Pancreas (tissue), 10 donors: Measurements from ENCODE around the gene FTO. TPM values are rescaled to one million over a fixed set of nuclear protein-coding genes. Genes with fewer than 3 reads are reported as not detected.

Experiments
- ATAC-seq, 4 donors: fragments of 200-7000 bp; cut with Tn5 transposase; one replicate each; pipeline versions ENCODE4 v1.8.0 to v1.9.1; 2020; ENCODE audit warnings: mild to moderate bottlenecking in 4 of 4, moderate library complexity in 4 of 4
- DNase-seq, 6 donors: peaks; one replicate each; pipeline ENCODE4 v3.0.0-alpha.2; 2020
- FAIRE-seq: peaks from 2 replicates; lab custom pipeline; 2012; peaks lifted over from hg19 to GRCh38; lab: Jason Lieb, UNC
- H3K27ac ChIP-seq, 4 donors: fragments of 200-600 bp; sonication (generic); 1 replicate in 3 of 4; 2 replicates in 1 of 4; pipeline versions ENCODE4 v1.5.0 to v1.8.0; 2020
- H3K27me3 ChIP-seq, 4 donors: fragments of 200-600 bp; one replicate each; pipeline ENCODE4 v1.8.0; 2021
- H3K36me3 ChIP-seq, 3 donors: fragments of 200-600 bp; sonication (generic) in 1 of 3; one replicate each; pipeline versions ENCODE4 v1.5.0 to v1.8.0; 2020 to 2021
- H3K4me1 ChIP-seq, 3 donors: fragments of 200-600 bp; one replicate each; pipeline ENCODE4 v1.8.0; 2021
- H3K4me3 ChIP-seq, 4 donors: fragments of 200-600 bp; sonication (generic) in 2 of 4; one replicate each; pipeline versions ENCODE4 v1.5.0 to v1.8.0; 2020 to 2021
- H3K9me3 ChIP-seq, 4 donors: fragments of 200-600 bp; one replicate each; pipeline ENCODE4 v1.8.0; 2021
- WGBS, 2 donors: extraction: QIAGEN DNeasy Blood & Tissue Kit; methylation state at CpG; one replicate each; pipeline ENCODE4 v1.1.7; 2013; 5-methylcytosine and 5-hydroxymethylcytosine counted together
- intact Hi-C, 3 donors: fragments of 100-400 bp; cut with DNase I; formaldehyde crosslinking; loops; one replicate each; pipeline versions ENCODE4 v1.11.1 to v1.14.2; 2022
- polyA plus RNA-seq, 2 donors: library from polyadenylated mRNA; stranded (reverse); fragments of 200-250 nt; gene quantifications; one replicate each; pipeline ENCODE4 v1.2.3, GENCODE V29; 2013
- total RNA-seq, 6 donors: library from RNA; stranded (reverse); fragmentation: NEBNext Ultra II Directional in 4 of 6; extraction: Animal tissue kit (Norgen Biotek cat#: 25700) in 4 of 6; gene quantifications; one replicate each; pipeline versions ENCODE4 v1.2.1 to v1.2.4, GENCODE V29; 2021 to 2023
- TF ChIP-seq, protein P1 (sequence below), 4 donors: fragments of 200-600 bp; sonication (generic) in 3 of 4; IDR thresholded peaks; one replicate each; pipeline versions ENCODE4 v1.5.0 to v1.8.0; 2021; ENCODE audit warnings: antibody characterized with exemption in 4 of 4
- donor health status: healthy with polysubstance abuse.
- donor health status: DM: no; HTN: no; CAD: no; lungs with moderate emphysema.
- donor health status: DM: no; HTN: no; CAD: no.
- donor health status: control.
- donor health status: control.
- donor health status: Bipolar disorder and iron deficiency.
- donor health status: DM: yes; HTN: yes; CAD: no.
- donor health status: DM: no; HTN: no; CAD: no.
- donor health status: DM: no; HTN: no; CAD: no.
- donor health status: DM: yes; HTN: yes; CAD: no.

Gene FTO
- total and polyA plus RNA-seq, 8 donors, result 7.6 to 45.0 (median 31.7) TPM

DNA sequence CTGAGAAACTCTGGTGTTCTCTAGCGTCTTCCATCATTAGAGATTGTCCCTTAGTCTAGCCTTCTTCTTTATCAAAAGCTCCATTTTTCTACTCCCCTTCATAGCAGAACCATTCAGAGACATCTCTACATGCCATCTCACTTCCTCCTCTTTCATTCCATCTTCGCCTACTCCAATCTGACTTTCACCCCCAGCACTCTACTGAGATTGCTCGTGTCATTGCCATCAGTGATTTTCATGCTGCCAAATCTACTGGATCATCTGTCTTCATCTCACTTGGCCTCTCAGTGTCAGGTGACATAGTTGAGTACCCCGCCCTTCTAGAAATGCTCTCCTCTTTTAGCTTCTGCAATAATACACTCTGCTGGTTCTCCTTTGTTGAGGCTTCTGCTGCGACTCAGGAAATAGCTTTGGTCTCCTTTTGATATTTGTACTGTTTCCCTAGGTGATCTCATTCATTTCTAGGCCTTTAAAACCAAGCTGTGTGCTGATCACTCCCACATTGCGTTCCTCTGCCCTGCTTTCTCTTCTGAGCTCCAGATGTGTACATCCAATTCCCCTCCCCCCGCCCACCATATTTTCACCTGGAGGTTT is 119.1 kb downstream of the FTO start:
- H3K36me3 ChIP-seq, result no peaks in the 10 kb centered on the region
- H3K4me1 ChIP-seq, result peaks cover 11 to 32% (median 23%) of the 10 kb centered on the region in 3 donors
- H3K27me3 ChIP-seq, result no peaks in the 10 kb centered on the region
- intact Hi-C loops, result no loop called here
- H3K4me3 ChIP-seq, result no peak overlapping the region
- ATAC-seq, result no peak
- WGBS, 2 donors, result 94 to 95% methylated on average over 7 of the region's 7 CpGs
- no peak for DNase-seq
- H3K27ac ChIP-seq, result no peak overlapping the region
- FAIRE-seq, result no peak
- H3K9me3 ChIP-seq, result no peaks in the 10 kb centered on the region
- TF ChIP-seq, protein P1, sequence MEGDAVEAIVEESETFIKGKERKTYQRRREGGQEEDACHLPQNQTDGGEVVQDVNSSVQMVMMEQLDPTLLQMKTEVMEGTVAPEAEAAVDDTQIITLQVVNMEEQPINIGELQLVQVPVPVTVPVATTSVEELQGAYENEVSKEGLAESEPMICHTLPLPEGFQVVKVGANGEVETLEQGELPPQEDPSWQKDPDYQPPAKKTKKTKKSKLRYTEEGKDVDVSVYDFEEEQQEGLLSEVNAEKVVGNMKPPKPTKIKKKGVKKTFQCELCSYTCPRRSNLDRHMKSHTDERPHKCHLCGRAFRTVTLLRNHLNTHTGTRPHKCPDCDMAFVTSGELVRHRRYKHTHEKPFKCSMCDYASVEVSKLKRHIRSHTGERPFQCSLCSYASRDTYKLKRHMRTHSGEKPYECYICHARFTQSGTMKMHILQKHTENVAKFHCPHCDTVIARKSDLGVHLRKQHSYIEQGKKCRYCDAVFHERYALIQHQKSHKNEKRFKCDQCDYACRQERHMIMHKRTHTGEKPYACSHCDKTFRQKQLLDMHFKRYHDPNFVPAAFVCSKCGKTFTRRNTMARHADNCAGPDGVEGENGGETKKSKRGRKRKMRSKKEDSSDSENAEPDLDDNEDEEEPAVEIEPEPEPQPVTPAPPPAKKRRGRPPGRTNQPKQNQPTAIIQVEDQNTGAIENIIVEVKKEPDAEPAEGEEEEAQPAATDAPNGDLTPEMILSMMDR (IDR thresholded peaks at IDR 0.05), result no peak

DNA sequence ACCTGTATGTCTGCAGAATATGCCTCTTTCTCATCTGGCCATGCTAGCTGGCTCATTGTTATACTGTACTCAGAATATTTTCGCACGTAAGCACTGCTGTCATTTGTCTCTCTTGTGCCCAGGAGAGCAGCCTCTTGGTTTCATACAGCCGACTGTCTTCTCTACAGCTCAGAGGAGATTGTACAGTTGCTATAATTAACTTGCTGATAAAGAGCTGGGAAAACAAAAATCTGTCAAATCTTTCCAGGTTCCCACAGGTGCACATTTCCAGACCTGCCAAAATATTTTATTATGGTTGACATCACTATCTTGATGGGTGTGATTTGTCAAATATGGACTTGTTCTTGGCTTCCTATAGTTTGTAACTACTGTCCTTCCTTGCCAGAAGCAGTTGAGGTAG is 122.7 kb downstream of the FTO start:
- Histone ChIP-seq H3K27me3 (no peaks in the 10 kb centered on the region), H3K27ac (peak overlapping the region in 1 of 4 donors; percentile 58), H3K4me3 (no peak overlapping the region), H3K36me3 (no peaks in the 10 kb centered on the region), H3K9me3 (no peaks in the 10 kb centered on the region), H3K4me1 (peaks cover 19 to 41% (median 33%) of the 10 kb centered on the region in 3 donors)
- WGBS, 2 donors, result 7 to 17% methylated on average over 3 of the region's 3 CpGs
- DNase-seq (peak in 3 of 6 donors; percentile 16 to 21 (median 18)), ATAC-seq (peak; percentile 78 to 89 (median 84)), FAIRE-seq (no peak)
- TF ChIP-seq, protein P1 (IDR thresholded peaks at IDR 0.05), result no peak
- intact Hi-C loops, result no loop called here

DNA sequence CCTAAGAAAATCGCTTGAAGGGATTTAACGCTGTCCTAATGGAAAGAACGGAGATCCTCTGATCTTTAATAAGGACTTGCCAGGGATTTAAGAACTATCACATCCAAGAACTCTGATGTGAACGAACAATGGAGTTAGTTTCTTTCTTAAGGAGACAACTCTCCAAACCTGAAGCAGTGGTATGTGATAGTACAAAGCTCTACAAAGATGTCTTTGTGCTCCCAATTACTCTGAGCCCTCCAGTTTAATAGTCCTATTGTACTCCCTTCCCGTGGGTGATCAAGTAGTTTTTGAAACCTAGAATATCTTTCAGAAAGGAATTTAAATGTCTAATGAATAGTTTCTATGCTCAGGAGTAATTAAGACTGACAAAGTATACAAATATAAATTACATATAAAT is 123.8 kb downstream of the FTO start:
- H3K27me3 ChIP-seq, result no peaks in the 10 kb centered on the region
- no peaks in the 10 kb centered on the region for H3K36me3 ChIP-seq
- H3K9me3 ChIP-seq, result no peaks in the 10 kb centered on the region
- TF ChIP-seq, protein P1 (IDR thresholded peaks at IDR 0.05), result no peak
- H3K4me3 ChIP-seq, result no peak overlapping the region
- peaks cover 19 to 41% (median 33%) of the 10 kb centered on the region in 3 donors for H3K4me1 ChIP-seq
- ATAC-seq (no peak), DNase-seq (no peak), FAIRE-seq (no peak)
- peak overlapping the region in 2 of 4 donors; percentile 14 to 58 for H3K27ac ChIP-seq
- 66 to 73% methylated on average over 5 of the region's 5 CpGs for WGBS, 2 donors
- intact Hi-C loops, result no loop called here

DNA sequence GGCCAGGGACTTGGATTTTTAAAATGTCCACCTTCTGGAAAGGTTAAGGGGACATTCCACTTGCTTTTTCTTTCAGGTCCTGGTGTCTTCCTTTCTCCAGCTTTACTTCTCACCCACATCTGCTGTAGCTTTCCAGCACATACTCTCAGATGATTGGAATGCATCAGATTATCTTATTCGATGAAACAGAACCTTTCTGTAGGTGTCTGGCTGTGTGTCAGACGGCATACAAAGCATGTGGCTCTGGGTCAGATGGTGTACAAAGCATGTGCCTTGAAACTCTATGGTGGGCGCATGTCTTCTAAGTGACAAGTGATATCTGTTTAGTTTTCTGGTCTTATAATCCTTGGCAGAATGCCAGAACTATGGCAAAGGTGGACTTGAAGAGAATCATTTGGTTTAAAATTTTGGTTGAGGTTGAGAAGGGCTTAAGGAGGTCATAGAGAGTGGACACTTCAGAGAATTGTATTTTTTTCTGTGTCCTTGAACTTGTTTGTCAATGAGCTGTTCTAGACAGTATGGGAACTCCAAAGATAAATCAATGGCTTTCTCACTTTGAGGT is 125.3 kb downstream of the FTO start:
- WGBS, 2 donors, result 53 to 54% methylated on average over 3 of the region's 3 CpGs
- no peak for FAIRE-seq

More for the DNA sequence above, 125.3 kb downstream of the FTO start:
- no peak overlapping the region for H3K27ac ChIP-seq
- H3K9me3 ChIP-seq, result no peaks in the 10 kb centered on the region
- H3K4me1 ChIP-seq, result peaks cover 19 to 41% (median 33%) of the 10 kb centered on the region in 3 donors
- ATAC-seq, result no peak
- no peaks in the 10 kb centered on the region for H3K27me3 ChIP-seq
- H3K4me3 ChIP-seq, result no peak overlapping the region
- intact Hi-C loops, result no loop called here
- no peaks in the 10 kb centered on the region for H3K36me3 ChIP-seq
- DNase-seq, result no peak
- TF ChIP-seq, protein P1 (IDR thresholded peaks at IDR 0.05), result no peak
